Natural killer cell (primary cell): ENCODE results near the gene TPRA1. TPM values are rescaled to one million over a fixed set of nuclear protein-coding genes. Genes with fewer than 3 reads are reported as not detected.
A peak's percentile ranks its signal among the peaks of the same experiment; 100 is the strongest.

ENCODE experiments used
- ATAC-seq, 3 donors: fragments of 150-1000 bp in 2 of 3; fragments of 200-7000 bp in 1 of 3; cut with Tn5 transposase; 1 replicate in 1 of 3; 2 replicates in 2 of 3; pipeline ENCODE4 v1.10.0; 2021; ENCODE audit warnings: mild to moderate bottlenecking in 2 of 3, moderate library complexity in 2 of 3
- DNase-seq, 2 donors: peaks; one replicate each; pipeline versions ENCODE4 v3.0.0 to v3.0.0-alpha.2; 2013 to 2021; ENCODE audit warnings: mixed read lengths in 1 of 2
- H3K27ac ChIP-seq: one replicate; pipeline ENCODE4 v1.5.1; 2013; ENCODE audit warnings: mild to moderate bottlenecking, low read length
- H3K27me3 ChIP-seq: one replicate; pipeline ENCODE4 v1.6.1; 2013; ENCODE audit warnings: low read length; ENCODE audit not compliant: control insufficient read depth, insufficient read depth
- H3K36me3 ChIP-seq: one replicate; pipeline ENCODE4 v1.6.1; 2013; ENCODE audit warnings: low read length; ENCODE audit not compliant: control insufficient read depth, insufficient read depth
- H3K4me1 ChIP-seq: one replicate; pipeline ENCODE4 v1.6.1; 2013; ENCODE audit warnings: low read length; ENCODE audit not compliant: control insufficient read depth, insufficient read depth
- H3K4me3 ChIP-seq: one replicate; pipeline ENCODE4 v1.5.1; 2013; ENCODE audit warnings: low read length
- H3K9me3 ChIP-seq: one replicate; pipeline ENCODE4 v1.6.1; 2013; ENCODE audit warnings: low read length; ENCODE audit not compliant: control insufficient read depth, insufficient read depth
- H3K27ac Mint-ChIP-seq, 2 donors: one replicate each; pipeline ENCODE4 v1.8.0; 2022; ENCODE audit warnings: mild to moderate bottlenecking in 2 of 2, mixed read lengths in 2 of 2, moderate library complexity in 1 of 2
- H3K27me3 Mint-ChIP-seq, 2 donors: one replicate each; pipeline ENCODE4 v1.8.0; 2022; ENCODE audit warnings: low read depth in 2 of 2, mixed read lengths in 2 of 2
- H3K36me3 Mint-ChIP-seq: one replicate; pipeline ENCODE4 v1.8.0; 2022; ENCODE audit warnings: mixed read lengths
- H3K4me1 Mint-ChIP-seq, 2 donors: one replicate each; pipeline ENCODE4 v1.8.0; 2022; ENCODE audit warnings: mixed read lengths in 2 of 2
- H3K4me3 Mint-ChIP-seq: one replicate; pipeline ENCODE4 v1.8.0; 2022; ENCODE audit warnings: mild to moderate bottlenecking, moderate library complexity, mixed read lengths
- H3K9me3 Mint-ChIP-seq, 2 donors: one replicate each; pipeline ENCODE4 v1.8.0; 2022; ENCODE audit warnings: mixed read lengths in 2 of 2
- CTCF ChIP-seq: fragments of 200-600 bp; IDR thresholded peaks from one replicate; pipeline ENCODE4 v1.8.0; 2022; ENCODE audit warnings: antibody characterized with exemption
- WGBS: methylation state at CpG from one replicate; pipeline ENCODE4 v1.1.7; 2013; ENCODE audit warnings: missing lambda C conversion rate; ENCODE audit not compliant: insufficient coverage; 5-methylcytosine and 5-hydroxymethylcytosine counted together
- intact Hi-C: fragments of 100-400 bp; cut with micrococcal nuclease; formaldehyde crosslinking; loops from one replicate; pipeline ENCODE4 v1.14.2; 2022
- total RNA-seq, 4 donors: library from RNA; stranded (reverse); fragments of 120-200 nt in 1 of 4; gene quantifications; one replicate each; pipeline versions ENCODE4 v1.2.3 to v1.2.4, GENCODE V29; 2013 to 2022

The TPRA1 gene
- total RNA-seq, 3 donors from 2014 or later (not counting 1 experiment from before 2014, with no cell fraction given): 15.4 to 22.7 (median 22.1) TPM

DNA sequence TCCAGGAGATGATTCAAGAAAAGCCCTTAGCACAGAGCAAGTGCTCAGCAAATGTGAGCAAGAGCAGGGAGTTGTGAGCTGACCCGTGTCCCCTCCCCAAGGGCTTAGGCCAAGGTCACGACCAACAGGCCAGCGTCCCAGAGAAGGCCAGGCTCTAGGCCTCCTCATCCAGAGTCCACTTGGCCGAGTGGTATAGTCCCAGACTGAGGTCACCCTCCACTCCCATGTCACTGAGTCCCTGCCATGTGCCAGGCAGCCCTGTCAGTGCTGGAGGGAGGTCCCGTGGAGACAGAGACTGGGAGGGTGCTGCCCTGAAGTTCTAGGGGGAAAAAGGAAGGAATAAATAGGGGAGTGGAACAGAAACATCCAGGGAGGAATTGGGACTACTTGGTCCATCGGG lies 44.0 kb downstream of the TPRA1 start:
- DNase-seq: no peak
- Histone ChIP-seq H3K4me1 (peaks cover 15% of the 10 kb centered on the region), H3K27me3 (no peaks in the 10 kb centered on the region), H3K4me3 (no peak overlapping the region), H3K27ac (no peak overlapping the region), H3K9me3 (no peaks in the 10 kb centered on the region), H3K36me3 (no peaks in the 10 kb centered on the region)
- Mint-ChIP-seq H3K4me3 (peak overlapping the region; percentile 86), H3K4me1 (peaks cover 6 to 15% of the 10 kb centered on the region in 2 donors), H3K27me3 (peaks cover 0 to 4% of the 10 kb centered on the region in 2 donors), H3K9me3 (no peaks in the 10 kb centered on the region), H3K27ac (peak overlapping the region in 1 of 2 donors; percentile 46), H3K36me3 (no peaks in the 10 kb centered on the region)
- no peak for ATAC-seq
- intact Hi-C loops: loop anchor here (5.0 kb wide), 2 partner anchors 794 to 1024 kb away; partner anchors contain the start of gene CHST13
- TF ChIP-seq CTCF: no peak
- WGBS: 81% methylated on average over 6 of the region's 6 CpGs

DNA sequence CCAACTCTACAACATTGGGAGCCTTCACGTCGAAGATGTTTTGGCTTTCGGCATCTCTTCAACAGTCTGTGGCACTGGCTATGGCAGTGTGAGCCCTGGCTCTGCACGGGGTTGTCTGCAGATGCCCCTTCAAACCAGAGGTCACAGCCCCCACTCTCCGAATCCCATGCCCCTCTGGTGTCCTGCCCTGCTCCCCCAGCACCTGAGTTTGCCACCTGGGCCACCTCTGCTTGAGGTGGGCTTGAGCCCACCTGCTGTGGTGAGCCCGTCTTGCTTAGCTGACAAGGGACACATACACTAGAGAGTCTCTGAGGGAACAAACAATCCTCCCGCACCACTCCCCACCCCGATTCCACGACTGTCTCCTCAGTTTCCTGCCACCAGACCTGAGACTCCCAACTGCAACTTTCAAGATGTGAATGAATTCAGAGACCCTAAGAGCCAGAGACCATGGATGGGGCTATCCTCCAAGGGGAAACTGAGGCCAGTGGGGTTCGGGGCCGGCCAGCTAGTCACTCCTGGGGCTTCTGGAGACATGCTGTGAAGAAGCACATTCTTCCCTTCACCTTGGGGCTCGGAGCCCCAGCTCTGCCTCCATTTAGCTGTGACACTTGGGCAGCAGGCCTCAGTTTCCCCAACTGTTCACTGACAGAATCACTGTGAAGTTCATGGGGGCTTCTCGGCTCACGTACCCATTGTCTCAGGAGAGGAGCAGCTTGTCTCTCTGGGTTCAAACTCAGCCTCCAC lies 44.6 kb downstream of the TPRA1 start:
- no peaks in the 10 kb centered on the region for H3K36me3 Mint-ChIP-seq
- WGBS: 94% methylated on average over 14 of the region's 14 CpGs
- H3K4me3 Mint-ChIP-seq: peak overlapping the region; percentile 86
- Histone ChIP-seq H3K4me3 (no peak overlapping the region), H3K27me3 (no peaks in the 10 kb centered on the region), H3K9me3 (no peaks in the 10 kb centered on the region), H3K36me3 (no peaks in the 10 kb centered on the region), H3K4me1 (peaks cover 15% of the 10 kb centered on the region), H3K27ac (no peak overlapping the region)
- no peaks in the 10 kb centered on the region for H3K9me3 Mint-ChIP-seq
- DNase-seq (no peak), ATAC-seq (no peak)
- TF ChIP-seq CTCF: no peak
- peaks cover 6 to 15% of the 10 kb centered on the region in 2 donors for H3K4me1 Mint-ChIP-seq
- H3K27me3 Mint-ChIP-seq: peaks cover 0 to 2% of the 10 kb centered on the region in 2 donors
- no peak overlapping the region for H3K27ac Mint-ChIP-seq
- intact Hi-C loops: loop anchor here (2.0 to 5.0 kb wide), 3 partner anchors 794 to 1024 kb away; partner anchors contain the start of gene CHST13

DNA sequence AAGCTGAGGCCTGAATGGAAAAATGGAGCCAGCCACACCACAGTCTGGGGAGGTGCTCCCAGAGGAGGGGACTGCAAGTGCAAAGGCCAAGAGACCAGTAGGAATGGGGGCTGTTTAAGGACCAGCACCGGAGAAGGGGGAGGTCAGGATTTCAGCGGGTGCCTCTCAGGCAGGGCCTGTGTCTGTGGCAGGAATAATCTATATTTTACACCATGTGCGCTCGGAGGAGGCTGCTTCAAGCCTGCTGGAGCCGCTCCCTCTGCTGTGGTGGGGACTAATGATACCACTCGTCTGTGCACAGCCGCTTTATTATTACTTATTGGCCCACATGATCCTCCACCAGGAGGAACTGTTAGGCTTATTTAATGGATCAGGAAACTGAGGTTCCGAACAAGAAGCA lies 45.3 kb downstream of the TPRA1 start:
- Mint-ChIP-seq H3K36me3 (no peaks in the 10 kb centered on the region), H3K4me3 (peak overlapping the region; percentile 17), H3K9me3 (no peaks in the 10 kb centered on the region), H3K27me3 (peaks cover 0 to 2% of the 10 kb centered on the region in 2 donors), H3K4me1 (peaks cover 6 to 15% of the 10 kb centered on the region in 2 donors), H3K27ac (no peak overlapping the region)
- no peak for TF ChIP-seq CTCF
- H3K27me3 ChIP-seq: no peaks in the 10 kb centered on the region
- H3K27ac ChIP-seq: no peak overlapping the region
- intact Hi-C loops: loop anchor here (2.0 to 5.0 kb wide), 3 partner anchors 793 to 1023 kb away; partner anchors contain the start of gene CHST13
- no peaks in the 10 kb centered on the region for H3K9me3 ChIP-seq
- ATAC-seq (no peak), DNase-seq (no peak)
- H3K4me1 ChIP-seq: peaks cover 15% of the 10 kb centered on the region
- 96% methylated on average over 8 of the region's 8 CpGs for WGBS
- no peaks in the 10 kb centered on the region for H3K36me3 ChIP-seq
- H3K4me3 ChIP-seq: no peak overlapping the region
